Caco-2 (cell line): Measurements from ENCODE around the gene KSR2. TPM values are rescaled to one million over a fixed set of nuclear protein-coding genes. Genes with fewer than 3 reads are reported as not detected.

Source experiments
- BruUV-seq: library from RNA; stranded (reverse); fragments of 400-500 nt; replicated peaks from 2 replicates; lab custom pipeline; 2021; lab: Mats Ljungman, UMichigan
- CTCF ChIA-PET: fragments of 300-600 bp; sonication (Branson Sonifier 250); formaldehyde crosslinking; loops from one replicate; lab custom pipeline; 2022; ENCODE audit warnings: antibody characterized with exemption; lab: Charles Lee
- POLR2A ChIA-PET: fragments of 300-600 bp; sonication (Branson Sonifier 250); formaldehyde crosslinking; loops from one replicate; lab custom pipeline; 2022; ENCODE audit warnings: antibody characterized with exemption; lab: Charles Lee
- DNase-seq, 2 experiments: peaks; one replicate each; pipeline versions ENCODE4 v3.0.0 to v3.0.0-alpha.2; 2020 to 2022
- H3K27me3 ChIP-seq: replicated peaks from 2 replicates; pipeline ENCODE4 v1.6.0; 2011; ENCODE audit warnings: low read length; ENCODE audit not compliant: control insufficient read depth, insufficient read depth
- H3K36me3 ChIP-seq: 2 replicates; pipeline ENCODE4 v1.5.1; 2011; ENCODE audit warnings: low read length; ENCODE audit not compliant: control insufficient read depth, insufficient read depth
- H3K4me1 ChIP-seq: fragments of 250-450 bp; sonication (Bioruptor Pico); 2 replicates; pipeline ENCODE4 v1.5.1; 2020; ENCODE audit warnings: mild to moderate bottlenecking
- H3K4me3 ChIP-seq: 2 replicates; pipeline ENCODE4 v1.5.1; 2011; ENCODE audit warnings: low read depth, mild to moderate bottlenecking, control low read depth, low read length
- H3K9me3 ChIP-seq: fragments of 250-450 bp; sonication (Bioruptor Pico); 2 replicates; pipeline ENCODE4 v1.5.1; 2020; ENCODE audit warnings: mild to moderate bottlenecking, moderate library complexity
- H3K27ac Mint-ChIP-seq: one replicate; pipeline ENCODE4 v1.8.0; 2022; ENCODE audit warnings: mixed read lengths; ENCODE audit not compliant: unreplicated experiment
- H3K27me3 Mint-ChIP-seq: one replicate; pipeline ENCODE4 v1.8.0; 2022; ENCODE audit warnings: mixed read lengths; ENCODE audit not compliant: insufficient read depth, unreplicated experiment
- H3K36me3 Mint-ChIP-seq: one replicate; pipeline ENCODE4 v1.8.0; 2022; ENCODE audit warnings: mild to moderate bottlenecking, mixed read lengths; ENCODE audit not compliant: insufficient read depth, unreplicated experiment
- H3K4me1 Mint-ChIP-seq: one replicate; pipeline ENCODE4 v1.8.0; 2022; ENCODE audit warnings: low read depth, mixed read lengths; ENCODE audit not compliant: unreplicated experiment
- H3K4me3 Mint-ChIP-seq: one replicate; pipeline ENCODE4 v1.8.0; 2022; ENCODE audit warnings: mild to moderate bottlenecking, moderate library complexity, mixed read lengths; ENCODE audit not compliant: unreplicated experiment
- H3K9me3 Mint-ChIP-seq: one replicate; pipeline ENCODE4 v1.8.0; 2022; ENCODE audit warnings: mixed read lengths; ENCODE audit not compliant: unreplicated experiment
- intact Hi-C: fragments of 100-400 bp; cut with micrococcal nuclease; formaldehyde crosslinking; loops from one replicate; pipeline ENCODE4 v1.10.0; 2022; ENCODE audit not compliant: unreplicated experiment
- total RNA-seq: library from RNA; stranded (reverse); gene quantifications from 2 replicates; pipeline ENCODE4 v1.2.3, GENCODE V29; 2022
- TF ChIP-seq, protein P1 (sequence below), 2 experiments: fragments of 200-600 bp in 1 of 2; IDR thresholded peaks; 1 replicate in 1 of 2; 2 replicates in 1 of 2; pipeline versions ENCODE4 v1.5.1 to v1.8.0; 2011 to 2022; ENCODE audit warnings: antibody characterized with exemption in 1 of 2, control low read depth in 1 of 2, inconsistent platforms in 1 of 2, low read depth in 1 of 2, low read length in 1 of 2, mild to moderate bottlenecking in 1 of 2, moderate library complexity in 1 of 2; ENCODE audit not compliant: insufficient read depth in 1 of 2, severe bottlenecking in 1 of 2, unreplicated experiment in 1 of 2

KSR2 gene
- total RNA-seq, 1 experiment from 2014 or later: 0.66 TPM

GRCh38 chr12:117692512-117692911 lies 276.3 kb downstream of the KSR2 start:
- Histone ChIP-seq H3K9me3 (no peaks in the 10 kb centered on the region), H3K4me1 (no peaks in the 10 kb centered on the region), H3K4me3 (no peak overlapping the region), H3K36me3 (no peaks in the 10 kb centered on the region), H3K27me3 (no peaks in the 10 kb centered on the region)
- ChIA-PET CTCF (no interaction called here), POLR2A (no interaction called here)
- intact Hi-C loops: no loop called here
- no peaks in the 10 kb centered on the region for H3K36me3 Mint-ChIP-seq
- no peak for DNase-seq
- H3K27me3 Mint-ChIP-seq: peaks cover 4% of the 10 kb centered on the region
- TF ChIP-seq, protein P1, sequence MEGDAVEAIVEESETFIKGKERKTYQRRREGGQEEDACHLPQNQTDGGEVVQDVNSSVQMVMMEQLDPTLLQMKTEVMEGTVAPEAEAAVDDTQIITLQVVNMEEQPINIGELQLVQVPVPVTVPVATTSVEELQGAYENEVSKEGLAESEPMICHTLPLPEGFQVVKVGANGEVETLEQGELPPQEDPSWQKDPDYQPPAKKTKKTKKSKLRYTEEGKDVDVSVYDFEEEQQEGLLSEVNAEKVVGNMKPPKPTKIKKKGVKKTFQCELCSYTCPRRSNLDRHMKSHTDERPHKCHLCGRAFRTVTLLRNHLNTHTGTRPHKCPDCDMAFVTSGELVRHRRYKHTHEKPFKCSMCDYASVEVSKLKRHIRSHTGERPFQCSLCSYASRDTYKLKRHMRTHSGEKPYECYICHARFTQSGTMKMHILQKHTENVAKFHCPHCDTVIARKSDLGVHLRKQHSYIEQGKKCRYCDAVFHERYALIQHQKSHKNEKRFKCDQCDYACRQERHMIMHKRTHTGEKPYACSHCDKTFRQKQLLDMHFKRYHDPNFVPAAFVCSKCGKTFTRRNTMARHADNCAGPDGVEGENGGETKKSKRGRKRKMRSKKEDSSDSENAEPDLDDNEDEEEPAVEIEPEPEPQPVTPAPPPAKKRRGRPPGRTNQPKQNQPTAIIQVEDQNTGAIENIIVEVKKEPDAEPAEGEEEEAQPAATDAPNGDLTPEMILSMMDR (IDR thresholded peaks at IDR 0.05; ENCODE audit: insufficient read depth in 1 of 2, low read depth in 1 of 2, low read length in 1 of 2, severe bottlenecking in 1 of 2, unreplicated experiment in 1 of 2): no peak
- peaks cover 7% of the 10 kb centered on the region for H3K9me3 Mint-ChIP-seq
- no TSS peak for BruUV-seq
- no peak overlapping the region for H3K27ac Mint-ChIP-seq
- H3K4me3 Mint-ChIP-seq: no peak overlapping the region
- H3K4me1 Mint-ChIP-seq: no peaks in the 10 kb centered on the region

GRCh38 chr12:117689857-117690256 lies 278.9 kb downstream of the KSR2 start:
- POLR2A ChIA-PET: no interaction called here
- H3K4me3 ChIP-seq: no peak overlapping the region
- no peaks in the 10 kb centered on the region for H3K9me3 ChIP-seq
- no peaks in the 10 kb centered on the region for H3K36me3 ChIP-seq
- Mint-ChIP-seq H3K4me3 (no peak overlapping the region), H3K27ac (no peak overlapping the region), H3K4me1 (no peaks in the 10 kb centered on the region), H3K36me3 (no peaks in the 10 kb centered on the region), H3K27me3 (peaks cover 4% of the 10 kb centered on the region), H3K9me3 (peaks cover 7% of the 10 kb centered on the region)
- DNase-seq: no peak
- CTCF ChIA-PET: no interaction called here
- H3K4me1 ChIP-seq: peaks cover 9% of the 10 kb centered on the region
- intact Hi-C loops: no loop called here
- no TSS peak for BruUV-seq
- TF ChIP-seq, protein P1 (IDR thresholded peaks at IDR 0.05; ENCODE audit: insufficient read depth in 1 of 2, low read depth in 1 of 2, low read length in 1 of 2, severe bottlenecking in 1 of 2, unreplicated experiment in 1 of 2): no peak
- no peaks in the 10 kb centered on the region for H3K27me3 ChIP-seq

DNA sequence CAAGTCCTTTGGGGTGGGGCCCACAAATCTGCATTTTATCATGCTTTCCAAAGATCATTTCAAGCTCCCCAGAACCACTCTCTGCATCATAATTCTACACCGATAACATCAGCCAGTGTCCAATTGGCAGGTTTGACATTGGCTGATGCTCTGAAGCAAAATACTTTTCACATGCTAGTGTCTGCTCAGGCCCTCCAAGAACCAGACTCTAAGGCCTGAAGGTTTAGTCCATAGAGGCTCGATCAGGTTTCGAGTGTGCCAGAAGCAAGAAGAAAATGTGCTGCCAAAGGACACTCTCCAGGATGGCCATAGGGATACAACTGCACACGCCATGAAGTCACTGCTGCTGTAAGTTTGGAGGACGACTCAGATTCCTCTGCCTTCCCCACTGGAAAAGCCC lies 280.3 kb downstream of the KSR2 start:
- no TSS peak for BruUV-seq
- POLR2A ChIA-PET: no interaction called here

More for the DNA sequence above, 280.3 kb downstream of the KSR2 start:
- H3K4me3 ChIP-seq: no peak overlapping the region
- intact Hi-C loops: no loop called here
- Mint-ChIP-seq H3K4me3 (no peak overlapping the region), H3K4me1 (no peaks in the 10 kb centered on the region), H3K36me3 (no peaks in the 10 kb centered on the region), H3K27me3 (peaks cover 4% of the 10 kb centered on the region), H3K9me3 (peaks cover 7% of the 10 kb centered on the region), H3K27ac (no peak overlapping the region)
- peaks cover 10% of the 10 kb centered on the region for H3K4me1 ChIP-seq
- H3K27me3 ChIP-seq: no peaks in the 10 kb centered on the region
- H3K36me3 ChIP-seq: no peaks in the 10 kb centered on the region
- CTCF ChIA-PET: no interaction called here
- DNase-seq: no peak
- TF ChIP-seq, protein P1 (IDR thresholded peaks at IDR 0.05; ENCODE audit: insufficient read depth in 1 of 2, low read depth in 1 of 2, low read length in 1 of 2, severe bottlenecking in 1 of 2, unreplicated experiment in 1 of 2): no peak
- no peaks in the 10 kb centered on the region for H3K9me3 ChIP-seq
